NOMO-1 treated with dmso at 0.1 percent for 144 hours (cell line): Measurements from ENCODE around the gene SLC39A7.

Experiments used
- DNase-seq: peaks from one replicate; lab custom pipeline; 2025; ENCODE audit not compliant: unreplicated experiment; lab: John Stamatoyannopoulos, UW

The SLC39A7 gene

GRCh38 chr6:33169291-33170175 lies 31.1 kb upstream of the SLC39A7 start:
- DNase-seq, result no peak

- no peak for DNase-seq
Measured at GRCh38 chr6:33170176-33171015, 30.3 kb upstream of the SLC39A7 start.

- no peak for DNase-seq
Measured at GRCh38 chr6:33171016-33171879, 29.4 kb upstream of the SLC39A7 start.

GRCh38 chr6:33171880-33172687 lies 28.6 kb upstream of the SLC39A7 start:
- DNase-seq, result no peak

- DNase-seq, result no peak
Measured at GRCh38 chr6:33172688-33173534, 27.8 kb upstream of the SLC39A7 start.

GRCh38 chr6:33173535-33174180 lies 27.0 kb upstream of the SLC39A7 start:
- DNase-seq, result no peak

GRCh38 chr6:33174784-33175183 lies 25.9 kb upstream of the SLC39A7 start:
- no peak for DNase-seq

GRCh38 chr6:33175436-33176069 lies 25.1 kb upstream of the SLC39A7 start:
- DNase-seq, result no peak

- DNase-seq, result no peak
Measured at GRCh38 chr6:33176906-33177305, 23.8 kb upstream of the SLC39A7 start.

- no peak for DNase-seq
Measured at GRCh38 chr6:33177552-33178446, 22.9 kb upstream of the SLC39A7 start.

GRCh38 chr6:33178755-33179475 lies 21.8 kb upstream of the SLC39A7 start:
- no peak for DNase-seq

- no peak for DNase-seq
Measured at GRCh38 chr6:33181141-33181540, 19.5 kb upstream of the SLC39A7 start.

- no peak for DNase-seq
Measured at GRCh38 chr6:33183071-33183683, 17.5 kb upstream of the SLC39A7 start.

GRCh38 chr6:33185190-33185589 lies 15.5 kb upstream of the SLC39A7 start:
- no peak for DNase-seq

GRCh38 chr6:33185654-33186187 lies 14.9 kb upstream of the SLC39A7 start:
- DNase-seq, result no peak

GRCh38 chr6:33187809-33188208 lies 12.9 kb upstream of the SLC39A7 start:
- no peak for DNase-seq
